ENCODE measurements around the gene SLC45A3.

The SLC45A3 gene

DNA sequence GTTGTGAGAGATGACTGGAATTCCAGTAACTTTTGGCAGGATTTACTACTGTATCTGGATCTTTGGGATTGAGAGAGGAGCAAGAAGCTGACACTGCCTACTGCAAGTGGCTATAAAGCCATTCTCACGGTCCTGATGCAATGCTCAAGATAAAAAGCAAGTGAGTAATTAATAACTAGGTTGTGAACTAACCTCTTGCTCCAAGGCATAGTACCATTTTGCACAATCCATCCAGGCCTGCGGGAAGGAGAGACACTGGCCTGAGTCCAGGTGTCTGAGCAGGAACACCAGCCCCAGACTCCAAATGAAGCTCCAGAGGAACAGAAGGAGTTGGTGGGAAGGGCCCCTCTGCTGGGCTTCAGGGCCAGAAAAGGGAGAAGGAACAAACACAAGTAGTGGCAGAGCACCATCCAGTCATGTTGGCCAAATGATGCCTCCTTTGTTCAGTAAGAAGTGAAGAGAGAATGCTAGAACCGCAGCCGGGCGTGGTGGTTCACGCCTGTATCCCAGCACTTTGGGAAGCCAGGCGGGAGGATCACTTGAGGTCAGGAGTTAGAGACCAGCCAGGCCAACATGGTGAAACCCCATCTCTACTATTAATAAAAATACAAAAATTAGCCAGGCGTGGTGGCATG, 9.9 kb upstream of the SLC45A3 start:
- no peak for DNase-seq (ENCODE audit: low read depth)
- TF ChIP-seq, protein P1, sequence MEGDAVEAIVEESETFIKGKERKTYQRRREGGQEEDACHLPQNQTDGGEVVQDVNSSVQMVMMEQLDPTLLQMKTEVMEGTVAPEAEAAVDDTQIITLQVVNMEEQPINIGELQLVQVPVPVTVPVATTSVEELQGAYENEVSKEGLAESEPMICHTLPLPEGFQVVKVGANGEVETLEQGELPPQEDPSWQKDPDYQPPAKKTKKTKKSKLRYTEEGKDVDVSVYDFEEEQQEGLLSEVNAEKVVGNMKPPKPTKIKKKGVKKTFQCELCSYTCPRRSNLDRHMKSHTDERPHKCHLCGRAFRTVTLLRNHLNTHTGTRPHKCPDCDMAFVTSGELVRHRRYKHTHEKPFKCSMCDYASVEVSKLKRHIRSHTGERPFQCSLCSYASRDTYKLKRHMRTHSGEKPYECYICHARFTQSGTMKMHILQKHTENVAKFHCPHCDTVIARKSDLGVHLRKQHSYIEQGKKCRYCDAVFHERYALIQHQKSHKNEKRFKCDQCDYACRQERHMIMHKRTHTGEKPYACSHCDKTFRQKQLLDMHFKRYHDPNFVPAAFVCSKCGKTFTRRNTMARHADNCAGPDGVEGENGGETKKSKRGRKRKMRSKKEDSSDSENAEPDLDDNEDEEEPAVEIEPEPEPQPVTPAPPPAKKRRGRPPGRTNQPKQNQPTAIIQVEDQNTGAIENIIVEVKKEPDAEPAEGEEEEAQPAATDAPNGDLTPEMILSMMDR (conservative IDR thresholded peaks at IDR 0.05; ENCODE audit: low read depth, low read length), result no peak
- H3K4me3 ChIP-seq (ENCODE audit: low read depth, low read length), result no peak overlapping the region

DNA sequence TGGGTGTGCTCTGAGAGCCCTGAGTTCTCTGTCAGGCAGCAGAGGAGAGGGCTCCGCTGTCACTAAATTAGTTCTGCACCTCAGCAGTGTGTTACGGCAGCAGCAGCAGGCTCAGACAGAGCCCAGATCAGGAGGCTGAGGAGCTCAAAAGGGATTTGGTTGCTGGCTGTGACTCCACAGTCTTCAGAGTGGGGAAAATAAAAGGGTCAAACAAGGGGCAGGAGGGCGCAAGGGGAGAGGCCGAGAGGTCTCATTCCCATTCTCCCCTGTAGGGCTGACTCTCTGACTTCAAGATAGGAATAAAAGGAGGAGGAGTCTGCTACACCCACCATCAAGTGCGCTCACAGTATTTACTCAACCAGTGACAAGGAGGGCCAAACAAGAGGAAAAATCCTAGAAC, 9.2 kb upstream of the SLC45A3 start:
- TF ChIP-seq, protein P1 (conservative IDR thresholded peaks at IDR 0.05; ENCODE audit: low read depth, low read length), result no peak
- H3K4me3 ChIP-seq (ENCODE audit: low read depth, low read length), result no peak overlapping the region
- DNase-seq (ENCODE audit: low read depth), result no peak

DNA sequence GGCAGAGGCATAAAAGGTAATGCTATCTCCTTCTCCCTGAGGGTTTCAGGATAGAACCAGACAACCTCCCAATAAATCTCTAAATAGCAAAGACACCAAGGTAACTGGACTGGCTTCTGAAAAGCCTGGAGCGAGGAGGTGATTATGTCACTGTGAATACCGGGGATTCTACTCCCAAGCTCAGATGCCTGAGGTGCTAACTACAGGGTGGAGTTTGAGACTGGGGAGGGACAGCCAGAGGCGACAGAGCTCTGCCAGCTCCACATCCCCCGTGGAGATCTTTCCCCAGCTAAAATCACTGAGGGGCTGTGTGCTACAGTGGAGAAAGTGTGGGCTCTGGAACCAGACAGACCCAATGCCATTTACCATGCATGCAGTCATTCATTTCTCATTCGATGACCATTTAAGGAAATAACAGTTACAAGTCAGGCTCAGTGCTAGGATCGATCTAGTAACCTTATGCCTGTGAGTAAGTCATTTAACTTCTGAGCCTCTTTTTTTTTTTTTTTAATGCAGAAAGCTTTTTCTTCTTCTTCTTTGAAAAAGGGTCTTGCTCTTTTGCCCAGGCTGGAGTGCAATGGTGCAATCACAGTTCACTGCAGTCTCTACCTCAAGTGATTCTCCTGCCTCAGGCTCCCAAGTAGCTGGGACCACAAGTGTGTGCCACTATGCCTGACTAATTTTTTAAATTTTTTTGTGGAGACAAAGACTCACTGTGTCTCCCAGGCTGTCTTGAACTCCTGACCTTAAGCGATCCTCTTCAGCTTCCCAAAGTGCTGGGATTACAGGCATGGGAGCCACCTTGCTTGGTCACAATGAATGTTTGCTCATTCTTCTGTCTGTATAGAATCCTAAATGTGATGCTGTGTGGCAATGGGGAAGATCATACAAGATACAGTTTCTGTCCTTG, 8.1 kb upstream of the SLC45A3 start:
- DNase-seq (ENCODE audit: low read depth), result no peak
- H3K4me3 ChIP-seq (ENCODE audit: low read depth, low read length), result no peak overlapping the region
- TF ChIP-seq, protein P1 (conservative IDR thresholded peaks at IDR 0.05; ENCODE audit: low read depth, low read length), result no peak

DNA sequence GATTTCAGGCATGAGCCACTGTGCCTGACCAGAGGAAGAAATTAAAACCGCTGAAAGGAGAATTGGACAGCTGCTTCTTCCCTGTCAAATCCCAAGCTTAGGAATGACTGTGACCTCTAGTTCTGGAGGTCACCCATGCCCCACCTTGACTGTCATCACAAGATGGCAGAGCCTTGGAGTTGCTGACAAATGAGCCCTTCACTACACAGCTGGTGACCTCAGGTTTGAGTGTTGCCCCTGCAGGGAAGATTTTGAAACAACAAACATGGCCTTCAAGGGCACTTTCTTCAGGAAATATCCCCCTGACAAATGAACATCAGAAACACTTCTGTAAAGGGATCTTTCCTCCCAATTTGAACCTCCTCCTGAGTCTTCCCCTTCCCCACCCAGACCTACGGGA, 6.9 kb upstream of the SLC45A3 start:
- no peak overlapping the region for H3K4me3 ChIP-seq (ENCODE audit: low read depth, low read length)
- TF ChIP-seq, protein P1 (conservative IDR thresholded peaks at IDR 0.05; ENCODE audit: low read depth, low read length), result peak; percentile 3
- DNase-seq (ENCODE audit: low read depth), result no peak

DNA sequence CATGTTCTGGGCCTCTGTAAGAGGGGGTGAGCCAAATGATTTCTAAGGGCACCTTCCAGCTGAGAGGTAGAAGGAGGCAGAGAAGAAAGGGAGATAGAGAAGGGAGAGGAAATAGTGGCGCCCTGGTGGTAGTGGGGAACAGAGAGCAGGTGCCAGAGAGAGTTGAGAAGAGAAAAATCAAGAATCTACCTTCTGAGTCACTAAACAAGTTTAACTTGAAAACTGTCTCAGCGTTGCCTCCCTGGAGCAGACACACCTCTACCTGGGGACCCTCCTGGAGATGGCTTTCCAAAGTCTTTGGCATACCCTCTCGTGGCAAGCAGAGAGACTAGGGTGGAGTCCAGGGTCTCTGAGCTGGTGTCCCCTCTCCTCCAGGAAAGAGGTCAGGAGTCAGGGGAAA, 1.1 kb upstream of the SLC45A3 start:
- DNase-seq (ENCODE audit: low read depth), result no peak

DNA sequence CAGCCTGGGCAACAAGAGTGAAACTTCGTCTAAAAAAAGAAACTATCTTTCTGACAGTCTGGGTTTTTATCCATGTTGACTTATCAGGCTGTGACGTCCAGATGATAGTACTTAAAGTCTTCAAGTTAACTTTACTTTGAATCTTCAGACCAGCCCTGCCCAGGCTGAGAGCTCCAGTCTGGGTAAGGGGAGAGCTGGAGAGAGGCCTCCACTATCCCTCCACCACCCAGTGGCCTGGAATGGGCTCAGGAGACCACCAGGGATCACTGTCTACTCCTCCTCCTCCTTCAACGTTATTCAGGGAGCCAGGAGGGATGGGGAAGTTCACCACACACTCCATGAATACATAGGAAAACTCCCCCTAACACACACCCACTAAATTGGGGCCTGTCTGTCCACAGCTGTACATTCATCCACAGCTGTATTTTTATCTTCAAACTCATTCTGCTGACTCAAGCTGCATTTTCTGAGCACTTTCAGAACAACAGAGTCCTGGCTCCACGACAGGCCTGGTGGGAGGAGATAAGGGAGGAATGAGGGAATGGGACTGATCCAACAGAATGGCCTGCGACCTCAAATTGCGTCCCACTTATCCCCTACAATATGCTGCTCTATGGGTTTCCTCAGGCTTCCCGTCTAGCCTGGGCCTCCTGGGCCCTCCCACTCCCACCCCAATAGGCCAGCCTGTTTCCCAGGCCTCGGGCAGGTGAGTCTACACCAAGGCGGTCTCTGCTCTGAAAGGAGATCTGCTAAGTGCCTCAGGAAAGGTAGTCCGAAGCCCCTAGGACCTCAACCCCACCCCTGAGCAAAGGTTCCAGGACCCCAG, 1.8 kb downstream of the SLC45A3 start:
- TF ChIP-seq, protein P1 (conservative IDR thresholded peaks at IDR 0.05; ENCODE audit: low read depth, low read length), result no peak
- peak; percentile 58 for DNase-seq (ENCODE audit: low read depth)
- peak overlapping the region; percentile 69 for H3K4me3 ChIP-seq (ENCODE audit: low read depth, low read length)

More for the DNA sequence above, 1.1 kb upstream of the SLC45A3 start:
- no peak overlapping the region for H3K4me3 ChIP-seq (ENCODE audit: low read depth, low read length)
- TF ChIP-seq, protein P1 (conservative IDR thresholded peaks at IDR 0.05; ENCODE audit: low read depth, low read length), result no peak

Measured in choroid plexus epithelial cell (primary cell).